ENCODE results near the gene LMCD1.

LMCD1 gene

DNA sequence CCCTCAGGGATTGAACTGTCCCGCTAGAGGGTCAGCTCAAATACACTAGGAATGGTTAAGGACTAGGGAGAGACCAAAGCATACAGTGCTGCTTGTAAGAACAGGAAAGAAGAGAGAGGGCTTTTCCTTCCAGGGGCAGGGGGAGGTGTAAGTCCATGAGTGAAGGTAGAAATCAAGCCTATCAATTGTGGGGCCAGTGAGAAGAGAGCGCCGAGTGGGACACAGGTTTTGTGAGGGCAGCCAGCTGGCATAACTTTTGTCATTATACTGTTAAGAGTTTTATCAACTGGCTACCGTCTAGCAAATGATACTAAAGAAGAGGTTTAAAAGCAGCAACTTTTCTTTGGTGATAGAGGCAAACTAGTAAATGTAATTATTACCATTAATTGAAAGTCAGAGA, 45.0 kb downstream of the LMCD1 start:
- TF ChIP-seq CTCF (IDR thresholded peaks at IDR 0.05; ENCODE audit: low read depth, low read length), result no peak
- DNase-seq (ENCODE audit: extremely low read depth, low read depth), result no peak

- no peak for TF ChIP-seq CTCF (IDR thresholded peaks at IDR 0.05; ENCODE audit: low read depth, low read length)
- DNase-seq (ENCODE audit: extremely low read depth, low read depth), result no peak
These were observed 47.1 kb downstream of the LMCD1 start for GRCh38 chr3:8548502-8549275.

DNA sequence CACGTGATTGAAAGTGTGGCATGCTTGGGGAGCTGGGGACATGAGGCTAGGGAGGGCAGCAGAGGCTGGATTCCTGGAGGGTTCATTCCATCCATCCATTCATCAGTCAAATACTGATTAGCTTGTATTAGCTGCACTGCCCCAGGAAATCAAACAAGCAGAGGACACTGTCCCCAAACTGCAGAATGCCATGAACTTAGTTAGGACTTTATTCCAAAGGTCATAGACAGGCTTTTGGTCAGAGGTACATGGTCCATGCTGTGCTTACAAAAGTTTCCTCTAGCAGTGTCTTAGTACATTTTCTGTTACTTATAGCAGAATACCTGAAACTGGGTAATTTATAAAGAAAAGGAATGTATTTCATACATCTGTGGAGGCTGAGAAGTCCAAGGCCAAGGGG, 47.7 kb downstream of the LMCD1 start:
- TF ChIP-seq CTCF (IDR thresholded peaks at IDR 0.05; ENCODE audit: low read depth, low read length), result no peak
- DNase-seq (ENCODE audit: extremely low read depth, low read depth), result no peak

- no peak for TF ChIP-seq CTCF (IDR thresholded peaks at IDR 0.05; ENCODE audit: low read depth, low read length)
- DNase-seq (ENCODE audit: extremely low read depth, low read depth), result no peak
These were observed 49.0 kb downstream of the LMCD1 start for GRCh38 chr3:8550611-8551010.

- DNase-seq (ENCODE audit: extremely low read depth, low read depth), result no peak
- no peak for TF ChIP-seq CTCF (IDR thresholded peaks at IDR 0.05; ENCODE audit: low read depth, low read length)
These were observed 50.7 kb downstream of the LMCD1 start for GRCh38 chr3:8552223-8552762.

DNA sequence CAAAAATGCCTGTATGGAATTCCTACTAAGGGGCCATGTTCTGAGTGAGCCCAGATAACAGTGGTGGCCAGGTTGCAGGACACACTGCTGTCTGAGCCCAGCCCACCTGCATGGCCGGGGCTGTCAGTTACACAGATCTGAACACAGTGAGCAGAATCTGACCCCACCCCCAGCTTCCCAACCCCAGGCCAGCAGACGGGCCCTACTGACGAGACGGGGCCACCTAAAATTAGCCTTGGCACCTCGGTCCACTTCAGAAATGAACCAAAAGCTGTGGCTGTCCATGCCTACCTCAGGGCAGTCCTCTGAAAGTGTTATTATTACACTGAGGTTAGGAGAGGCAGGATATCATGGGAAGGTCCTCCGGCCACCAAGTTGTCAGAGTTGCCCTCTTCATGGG, 51.8 kb downstream of the LMCD1 start:
- no peak for TF ChIP-seq CTCF (IDR thresholded peaks at IDR 0.05; ENCODE audit: low read depth, low read length)
- no peak for DNase-seq (ENCODE audit: extremely low read depth, low read depth)

DNA sequence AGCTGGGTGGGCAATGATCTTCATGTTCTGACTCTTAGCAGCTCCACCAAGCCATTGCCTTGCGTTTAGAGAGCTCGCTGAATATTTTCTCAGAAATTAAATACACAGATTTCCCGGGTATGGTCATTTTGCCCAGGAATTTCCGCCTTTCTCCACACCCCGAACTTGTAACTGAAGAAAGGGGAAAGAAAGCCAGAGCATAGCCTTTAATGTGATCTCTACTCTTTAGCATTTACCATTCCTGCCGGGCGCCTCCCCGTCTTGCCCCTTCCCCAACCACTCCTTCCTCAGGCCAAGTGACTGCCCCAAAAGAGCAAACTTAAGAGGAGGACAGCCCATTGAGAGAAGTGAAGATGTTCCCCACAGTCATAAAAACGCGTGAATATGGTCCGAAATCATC, 53.1 kb downstream of the LMCD1 start:
- DNase-seq (ENCODE audit: extremely low read depth, low read depth), result no peak
- no peak for TF ChIP-seq CTCF (IDR thresholded peaks at IDR 0.05; ENCODE audit: low read depth, low read length)

Data from AG09319 (cell line).